ENCODE results near the gene SLC35F1.

DNA sequence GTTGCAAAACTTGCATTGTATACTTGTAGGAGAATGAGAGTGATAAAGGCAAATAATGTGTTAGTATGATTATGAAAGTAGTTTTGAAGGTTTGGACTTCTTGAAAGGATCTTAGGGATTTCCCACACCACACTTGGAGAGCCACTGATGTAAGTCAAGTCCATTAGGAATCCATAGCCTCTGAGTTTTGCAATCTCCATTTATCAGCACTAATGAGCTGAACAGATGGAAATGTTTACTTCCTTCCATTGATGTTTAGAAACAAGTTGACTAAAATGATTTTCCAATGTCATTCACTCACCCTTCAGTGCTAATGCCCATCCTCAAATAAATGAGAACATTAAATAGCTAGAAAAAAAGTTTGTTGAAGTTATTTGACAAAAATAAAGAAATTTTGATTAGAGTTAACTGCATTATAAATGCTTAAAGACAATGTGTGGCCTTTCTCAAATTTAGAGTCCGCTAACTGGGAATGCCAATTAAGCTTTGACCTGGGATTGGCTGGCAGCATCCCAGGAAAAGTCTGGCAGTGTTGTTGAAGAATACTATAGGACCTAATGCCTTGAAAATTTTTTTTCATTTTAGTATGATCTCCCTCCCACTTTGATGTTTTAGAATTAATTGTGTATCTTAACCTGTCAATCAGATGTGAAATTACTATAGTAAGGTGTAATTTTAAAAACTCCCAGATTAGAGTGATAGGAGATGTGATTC, 68.0 kb downstream of the SLC35F1 start:
- no peak for TF ChIP-seq EZH2 (IDR thresholded peaks at IDR 0.05; ENCODE audit: insufficient read depth, poor library complexity, severe bottlenecking)
- TF ChIP-seq EZH2phosphoT487 (IDR thresholded peaks at IDR 0.05; ENCODE audit: insufficient read depth, low read depth), result no peak
